ENCODE results near the gene ZDHHC22.

- TF ChIP-seq CTCF (IDR thresholded peaks at IDR 0.05; ENCODE audit: low read length) = no peak
- no peak for TF ChIP-seq EZH2 (IDR thresholded peaks at IDR 0.05; ENCODE audit: borderline replicate concordance, low read length)
These were observed 40.6 kb downstream of the ZDHHC22 start for GRCh38 chr14:77100961-77101360.

Data from OCI-LY1 (cell line).